Osteoblast (primary cell): ENCODE results near the gene NCOA1. TPM values are rescaled to one million over a fixed set of nuclear protein-coding genes. Genes with fewer than 3 reads are reported as not detected.

ENCODE experiments used
- DNase-seq: peaks from one replicate; pipeline ENCODE4 v3.0.0; 2011; ENCODE audit warnings: low spot score, mixed read lengths; ENCODE audit not compliant: insufficient read length; ENCODE audit errors: missing footprints
- H2AFZ ChIP-seq: 2 replicates; pipeline ENCODE4 v1.6.0; 2011; ENCODE audit warnings: mild to moderate bottlenecking, low read length
- H3K27ac ChIP-seq: 2 replicates; pipeline ENCODE4 v1.5.1; 2011; ENCODE audit warnings: mild to moderate bottlenecking, low read depth, low read length, moderate library complexity
- H3K27me3 ChIP-seq: 2 replicates; pipeline ENCODE4 v1.6.0; 2012; ENCODE audit warnings: mild to moderate bottlenecking, control low read depth, inconsistent platforms, low read length, moderate library complexity; ENCODE audit not compliant: insufficient read depth
- H3K36me3 ChIP-seq: 2 replicates; pipeline ENCODE4 v1.5.1; 2011; ENCODE audit warnings: mild to moderate bottlenecking, low read length, control low read depth, moderate library complexity; ENCODE audit not compliant: insufficient read depth
- H3K4me1 ChIP-seq: 2 replicates; pipeline ENCODE4 v1.5.1; 2011; ENCODE audit warnings: mild to moderate bottlenecking, low read length, control low read depth, moderate library complexity; ENCODE audit not compliant: insufficient read depth
- H3K4me2 ChIP-seq: 2 replicates; pipeline ENCODE4 v1.6.0; 2011; ENCODE audit warnings: mild to moderate bottlenecking, low read length; ENCODE audit not compliant: insufficient read depth
- H3K4me3 ChIP-seq: fragments of 200-600 bp; sonication (generic); 3 replicates; pipeline ENCODE4 v1.5.1; 2012; ENCODE audit warnings: mild to moderate bottlenecking, low read length, inconsistent platforms; ENCODE audit not compliant: insufficient read depth
- H3K79me2 ChIP-seq: 2 replicates; pipeline ENCODE4 v1.6.0; 2012; ENCODE audit warnings: mild to moderate bottlenecking, low read length, control low read depth, inconsistent platforms; ENCODE audit not compliant: insufficient read depth
- H3K9me3 ChIP-seq: 2 replicates; pipeline ENCODE4 v1.5.1; 2011; ENCODE audit warnings: low read depth, low read length, control low read depth
- H4K20me1 ChIP-seq: 2 replicates; pipeline ENCODE4 v1.6.0; 2012; ENCODE audit warnings: mild to moderate bottlenecking, low read length, control low read depth; ENCODE audit not compliant: insufficient read depth
- CTCF ChIP-seq: IDR thresholded peaks from 2 replicates; pipeline ENCODE4 v1.5.1; 2011; ENCODE audit warnings: mild to moderate bottlenecking, low read depth, low read length, moderate library complexity; ENCODE audit errors: extremely low read depth
- total RNA-seq: library from RNA; depleted of rRNA; stranded (reverse); fragments of >200 nt; gene quantifications from 2 replicates; pipeline ENCODE4 v1.2.3, GENCODE V29; 2012

Gene NCOA1
- total RNA-seq, 1 donor: 23.2 TPM

GRCh38 chr2:24768601-24769000 is 277.5 kb downstream of the NCOA1 start:
- Histone ChIP-seq H3K27me3 (no peaks in the 10 kb centered on the region), H3K4me3 (no peak overlapping the region), H3K36me3 (peaks cover 6% of the 10 kb centered on the region), H3K4me1 (no peaks in the 10 kb centered on the region), H3K79me2 (no peaks in the 10 kb centered on the region), H3K9me3 (no peaks in the 10 kb centered on the region), H2AFZ (no peak overlapping the region), H4K20me1 (no peaks in the 10 kb centered on the region), H3K4me2 (no peak overlapping the region), H3K27ac (no peak overlapping the region)
- no peak for DNase-seq
- no peak for TF ChIP-seq CTCF

GRCh38 chr2:24771061-24771460 is 280.0 kb downstream of the NCOA1 start:
- Histone ChIP-seq H4K20me1 (no peaks in the 10 kb centered on the region), H3K4me2 (no peak overlapping the region), H3K79me2 (no peaks in the 10 kb centered on the region), H3K36me3 (peaks cover 3% of the 10 kb centered on the region), H3K9me3 (no peaks in the 10 kb centered on the region), H3K27me3 (no peaks in the 10 kb centered on the region), H3K27ac (no peak overlapping the region), H2AFZ (no peak overlapping the region), H3K4me3 (no peak overlapping the region), H3K4me1 (no peaks in the 10 kb centered on the region)
- DNase-seq: no peak
- no peak for TF ChIP-seq CTCF

- no peak overlapping the region for H2AFZ ChIP-seq
- no peaks in the 10 kb centered on the region for H3K27me3 ChIP-seq
- no peak overlapping the region for H3K27ac ChIP-seq
- H4K20me1 ChIP-seq: no peaks in the 10 kb centered on the region
- no peaks in the 10 kb centered on the region for H3K4me1 ChIP-seq
- DNase-seq: peak; percentile 36
- no peaks in the 10 kb centered on the region for H3K9me3 ChIP-seq
- H3K79me2 ChIP-seq: no peaks in the 10 kb centered on the region
- no peak for TF ChIP-seq CTCF
- peaks cover 3% of the 10 kb centered on the region for H3K36me3 ChIP-seq
- H3K4me3 ChIP-seq: no peak overlapping the region
- no peak overlapping the region for H3K4me2 ChIP-seq
Measured at GRCh38 chr2:24771764-24772586, 280.9 kb downstream of the NCOA1 start.

- H3K27ac ChIP-seq: no peak overlapping the region
- H4K20me1 ChIP-seq: no peaks in the 10 kb centered on the region
- H2AFZ ChIP-seq: no peak overlapping the region
- no peaks in the 10 kb centered on the region for H3K4me1 ChIP-seq
- no peak overlapping the region for H3K4me3 ChIP-seq
- no peaks in the 10 kb centered on the region for H3K9me3 ChIP-seq
- H3K79me2 ChIP-seq: no peaks in the 10 kb centered on the region
- no peak overlapping the region for H3K4me2 ChIP-seq
- peaks cover 3% of the 10 kb centered on the region for H3K36me3 ChIP-seq
- H3K27me3 ChIP-seq: no peaks in the 10 kb centered on the region
- no peak for DNase-seq
- TF ChIP-seq CTCF: no peak
Measured at GRCh38 chr2:24774373-24774772, 283.3 kb downstream of the NCOA1 start.
